OCI-LY3 (cell line): ENCODE measurements around the gene PDE12.

Experiments
- CTCF ChIP-seq: fragments of 200-600, 300-600 bp; sonication (generic); IDR thresholded peaks from 2 replicates; pipeline ENCODE4 v1.5.1; 2014; ENCODE audit warnings: antibody characterized with exemption, low read length, low read depth
- EZH2phosphoT487 ChIP-seq: fragments of 200-600 bp; shearing (Covaris generic); IDR thresholded peaks from 2 replicates; pipeline ENCODE4 v1.6.1; 2018; ENCODE audit warnings: antibody characterized with exemption, mixed run types, low read depth

GRCh38 chr3:57596495-57597126, 40.5 kb downstream of the PDE12 start:
- TF ChIP-seq CTCF (no peak), EZH2phosphoT487 (no peak)
